ENCODE results near the gene MAP1LC3B2. TPM values are rescaled to one million over a fixed set of nuclear protein-coding genes. Genes with fewer than 3 reads are reported as not detected.

Gene MAP1LC3B2
- total RNA-seq, result under 1 TPM in 1 of 2 donors, not detected in 1; 0.66 TPM

GRCh38 chr12:116559162-116559935, at the start of gene MAP1LC3B2:
TSS of gene MAP1LC3B2 (plus strand) at chr12:116559381. CDS start at chr12:116575943, 16,562 bp downstream.
- DNase-seq (ENCODE audit: low spot score in 2 of 2), result peak; percentile 62 to 85
- H3K9me3 Mint-ChIP-seq, result peaks cover 4 to 19% of the 10 kb centered on the region in 2 donors

DNA sequence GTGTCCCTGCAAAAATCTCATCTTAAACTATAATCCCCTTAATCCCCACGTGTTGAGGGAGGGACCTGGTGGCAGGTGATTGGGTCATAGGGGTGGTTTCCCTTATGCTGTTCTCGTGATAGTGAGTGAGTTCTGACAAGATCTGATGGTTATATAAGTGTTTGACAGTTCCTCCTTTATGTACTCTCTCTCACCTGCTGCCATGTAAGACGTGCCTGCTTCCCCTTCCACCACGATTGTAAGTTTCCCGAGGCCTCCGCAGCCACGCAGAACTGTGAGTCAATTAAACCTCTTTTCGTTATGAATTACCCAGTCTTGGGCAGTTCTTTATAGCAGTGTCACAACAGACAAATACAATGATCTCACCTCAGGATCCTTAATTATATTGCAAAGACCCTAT, 45.2 kb upstream of the MAP1LC3B2 start:
- Mint-ChIP-seq H3K27ac (no peak overlapping the region), H3K9me3 (no peaks in the 10 kb centered on the region), H3K36me3 (no peaks in the 10 kb centered on the region)
- no peak for ATAC-seq
- no peak for DNase-seq (ENCODE audit: low spot score in 2 of 2)

More at GRCh38 chr12:116559162-116559935, at the start of gene MAP1LC3B2:
- ATAC-seq, result peak; percentile 91 to 98
- Mint-ChIP-seq H3K27ac (peak within 1 kb of the TSS; percentile 73 to 85), H3K36me3 (peaks cover 5 to 17% of the 10 kb centered on the region in 2 donors)

- H3K9me3 Mint-ChIP-seq, result no peaks in the 10 kb centered on the region
- no peak overlapping the region for H3K27ac Mint-ChIP-seq
- H3K36me3 Mint-ChIP-seq, result no peaks in the 10 kb centered on the region
- DNase-seq (ENCODE audit: low spot score in 2 of 2) (no peak), ATAC-seq (no peak)
These were observed 43.5 kb upstream of the MAP1LC3B2 start for GRCh38 chr12:116515684-116516083.

DNA sequence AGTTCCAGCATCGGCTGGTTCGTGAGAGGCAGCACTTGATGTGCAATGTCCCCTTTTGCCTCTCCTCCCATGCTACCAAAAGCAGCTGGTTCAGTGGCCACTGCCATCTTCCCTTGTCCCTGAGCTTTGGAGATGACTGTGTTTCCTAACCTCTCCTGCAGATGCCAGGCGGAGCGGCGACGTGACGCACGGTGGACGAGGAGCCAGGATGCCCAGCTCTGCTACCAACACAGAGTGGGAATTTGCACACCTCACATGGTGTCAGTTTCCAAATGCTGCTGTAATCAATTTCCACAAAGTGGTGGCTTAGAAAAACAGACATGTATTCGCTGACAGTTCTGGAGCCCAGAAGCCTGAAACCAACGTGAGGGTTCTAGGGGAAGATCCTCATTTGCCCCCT, 42.5 kb upstream of the MAP1LC3B2 start:
- no peak for ATAC-seq
- Mint-ChIP-seq H3K36me3 (no peaks in the 10 kb centered on the region), H3K27ac (no peak overlapping the region), H3K9me3 (no peaks in the 10 kb centered on the region)
- no peak for DNase-seq (ENCODE audit: low spot score in 2 of 2)

GRCh38 chr12:116517431-116518045, 41.6 kb upstream of the MAP1LC3B2 start:
- Mint-ChIP-seq H3K9me3 (no peaks in the 10 kb centered on the region), H3K27ac (peak overlapping the region in 1 of 2 donors; percentile 40), H3K36me3 (no peaks in the 10 kb centered on the region)
- no peak for DNase-seq (ENCODE audit: low spot score in 2 of 2)
- no peak for ATAC-seq

GRCh38 chr12:116520225-116520760, 38.9 kb upstream of the MAP1LC3B2 start:
- ATAC-seq, result no peak
- Mint-ChIP-seq H3K27ac (no peak overlapping the region), H3K9me3 (no peaks in the 10 kb centered on the region)

DNA sequence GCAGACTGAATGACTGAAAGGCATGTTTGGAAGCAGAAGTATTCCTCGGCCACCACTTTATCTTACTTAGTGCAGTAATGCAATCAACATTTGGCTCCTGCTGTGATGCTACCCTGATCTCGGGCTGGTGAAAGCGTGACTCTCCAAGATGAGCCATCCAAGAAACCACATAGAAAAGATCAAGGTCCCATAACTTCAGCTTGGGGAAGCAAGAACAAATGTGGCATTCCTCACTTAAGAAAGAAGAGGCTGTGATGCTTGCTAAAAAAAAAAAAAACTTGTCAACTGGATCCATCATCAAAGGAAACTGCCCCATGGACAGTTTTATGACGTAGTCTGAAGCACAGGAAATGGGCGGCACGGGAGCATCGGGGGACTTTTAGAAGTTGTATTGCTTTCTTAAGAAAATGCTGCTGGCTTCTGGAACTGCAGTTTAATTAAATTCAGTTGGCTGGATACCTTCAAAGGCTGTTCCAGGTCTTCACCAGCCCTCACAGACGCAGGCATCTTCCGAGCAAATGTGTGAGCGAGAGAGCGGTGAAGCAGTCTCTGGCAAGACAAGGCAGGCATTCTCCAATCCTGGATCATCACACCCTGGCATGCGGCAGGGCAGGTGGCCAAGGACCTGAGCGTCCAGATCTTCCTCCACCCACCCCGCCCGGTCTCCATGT, 38.2 kb upstream of the MAP1LC3B2 start:
- Mint-ChIP-seq H3K36me3 (no peaks in the 10 kb centered on the region), H3K27ac (no peak overlapping the region), H3K9me3 (no peaks in the 10 kb centered on the region)
- peak in 1 of 2 donors; percentile 49 for ATAC-seq
- no peak for DNase-seq (ENCODE audit: low spot score in 2 of 2)

More at GRCh38 chr12:116520225-116520760, 38.9 kb upstream of the MAP1LC3B2 start:
- H3K36me3 Mint-ChIP-seq, result no peaks in the 10 kb centered on the region
- DNase-seq (ENCODE audit: low spot score in 2 of 2), result no peak

GRCh38 chr12:116524311-116524710, 34.9 kb upstream of the MAP1LC3B2 start:
- H3K27ac Mint-ChIP-seq, result peak overlapping the region in 1 of 2 donors; percentile 16
- DNase-seq (ENCODE audit: low spot score in 2 of 2) (no peak), ATAC-seq (no peak)
- H3K36me3 Mint-ChIP-seq, result no peaks in the 10 kb centered on the region
- peaks cover 0 to 4% of the 10 kb centered on the region in 2 donors for H3K9me3 Mint-ChIP-seq

GRCh38 chr12:116524964-116525379, 34.2 kb upstream of the MAP1LC3B2 start:
- no peak for ATAC-seq
- no peaks in the 10 kb centered on the region for H3K36me3 Mint-ChIP-seq
- H3K9me3 Mint-ChIP-seq, result peaks cover 0 to 4% of the 10 kb centered on the region in 2 donors
- no peak for DNase-seq (ENCODE audit: low spot score in 2 of 2)
- no peak overlapping the region for H3K27ac Mint-ChIP-seq

- no peaks in the 10 kb centered on the region for H3K36me3 Mint-ChIP-seq
These were observed 33.7 kb upstream of the MAP1LC3B2 start for GRCh38 chr12:116525418-116526001.

GRCh38 chr12:116528065-116528464, 31.1 kb upstream of the MAP1LC3B2 start:
- DNase-seq (ENCODE audit: low spot score in 2 of 2) (no peak), ATAC-seq (no peak)
- no peak overlapping the region for H3K27ac Mint-ChIP-seq
- H3K36me3 Mint-ChIP-seq, result no peaks in the 10 kb centered on the region
- peaks cover 3 to 13% of the 10 kb centered on the region in 2 donors for H3K9me3 Mint-ChIP-seq

More at GRCh38 chr12:116525418-116526001, 33.7 kb upstream of the MAP1LC3B2 start:
- Mint-ChIP-seq H3K9me3 (peaks cover 0 to 4% of the 10 kb centered on the region in 2 donors), H3K27ac (no peak overlapping the region)
- ATAC-seq (no peak), DNase-seq (ENCODE audit: low spot score in 2 of 2) (no peak)

- Mint-ChIP-seq H3K27ac (no peak overlapping the region), H3K9me3 (peaks cover 3 to 13% of the 10 kb centered on the region in 2 donors), H3K36me3 (no peaks in the 10 kb centered on the region)
- ATAC-seq, result no peak
- no peak for DNase-seq (ENCODE audit: low spot score in 2 of 2)
These were observed 30.7 kb upstream of the MAP1LC3B2 start for GRCh38 chr12:116528498-116528897.

- H3K27ac Mint-ChIP-seq, result no peak overlapping the region
- no peaks in the 10 kb centered on the region for H3K36me3 Mint-ChIP-seq
- DNase-seq (ENCODE audit: low spot score in 2 of 2) (no peak), ATAC-seq (no peak)
- H3K9me3 Mint-ChIP-seq, result peaks cover 3 to 13% of the 10 kb centered on the region in 2 donors
These were observed 30.1 kb upstream of the MAP1LC3B2 start for GRCh38 chr12:116529048-116529447.

GRCh38 chr12:116529686-116530085, 29.5 kb upstream of the MAP1LC3B2 start:
- ATAC-seq, result no peak
- peaks cover 3 to 13% of the 10 kb centered on the region in 2 donors for H3K9me3 Mint-ChIP-seq
- no peaks in the 10 kb centered on the region for H3K36me3 Mint-ChIP-seq

DNA sequence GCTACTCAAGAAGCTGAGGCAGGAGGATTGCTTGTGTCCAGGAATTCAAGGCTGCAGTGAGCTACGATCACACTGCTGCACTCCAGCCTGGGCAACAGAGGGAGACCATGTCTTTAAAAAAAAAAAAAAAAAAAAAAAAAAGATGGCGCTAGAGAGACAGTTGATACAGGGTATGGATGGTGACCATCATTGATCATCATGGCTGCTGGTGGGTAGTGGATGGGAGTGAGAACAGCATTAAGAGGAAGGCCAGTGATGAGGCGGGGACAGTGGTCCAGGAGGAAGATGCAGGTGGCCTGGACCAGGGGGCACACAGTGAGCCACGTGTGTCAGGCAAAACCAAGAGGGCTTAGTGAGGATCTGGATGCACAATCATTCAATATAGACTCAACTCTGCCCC, 26.8 kb upstream of the MAP1LC3B2 start:
- DNase-seq (ENCODE audit: low spot score in 2 of 2) (no peak), ATAC-seq (no peak)
- Mint-ChIP-seq H3K27ac (peak overlapping the region in 1 of 2 donors; percentile 61), H3K36me3 (no peaks in the 10 kb centered on the region), H3K9me3 (peaks cover 3 to 13% of the 10 kb centered on the region in 2 donors)

More at GRCh38 chr12:116529686-116530085, 29.5 kb upstream of the MAP1LC3B2 start:
- no peak for DNase-seq (ENCODE audit: low spot score in 2 of 2)
- H3K27ac Mint-ChIP-seq, result no peak overlapping the region

DNA sequence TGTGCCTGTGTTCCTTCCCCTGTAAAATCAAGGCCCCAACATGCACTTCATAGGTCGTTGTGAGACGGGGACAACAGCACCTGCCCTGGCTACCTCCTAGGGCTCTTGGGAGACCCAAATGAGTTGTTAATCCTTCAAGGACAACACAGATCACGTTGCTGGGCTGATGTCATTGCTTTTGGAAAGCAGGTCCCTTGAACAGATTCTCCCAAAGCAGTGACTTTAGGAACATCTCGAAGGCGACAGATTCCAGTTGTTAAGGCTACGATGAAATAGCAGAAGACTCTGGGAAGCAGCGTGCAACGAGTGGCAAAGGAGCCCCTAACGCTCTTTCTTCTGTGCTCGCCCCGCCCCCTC, 26.2 kb upstream of the MAP1LC3B2 start:
- peak in 1 of 2 donors; percentile 29 for ATAC-seq
- no peak overlapping the region for H3K27ac Mint-ChIP-seq
- no peak for DNase-seq (ENCODE audit: low spot score in 2 of 2)
- H3K36me3 Mint-ChIP-seq, result no peaks in the 10 kb centered on the region
- H3K9me3 Mint-ChIP-seq, result peaks cover 3 to 9% of the 10 kb centered on the region in 2 donors

Measured in activated naive CD4-positive, alpha-beta T cell treated with anti-CD3 and anti-CD28 coated beads, Interleukin-2, amount 50 U/mL, for 72 hours (primary cell).